H1 (cell line): ENCODE data around the gene PNLDC1. TPM values are rescaled to one million over a fixed set of nuclear protein-coding genes. Genes with fewer than 3 reads are reported as not detected.

ENCODE experiments used
- BACH1 ChIP-seq: IDR thresholded peaks from 2 replicates; pipeline ENCODE4 v1.6.1; 2012; ENCODE audit warnings: low read length, improper control_type of control experiment
- BRCA1 ChIP-seq: IDR thresholded peaks from 2 replicates; pipeline ENCODE4 v1.6.1; 2012; ENCODE audit warnings: low read depth, low read length, improper control_type of control experiment
- RXRA ChIP-seq: IDR thresholded peaks from 2 replicates; pipeline ENCODE4 v1.6.1; 2011; ENCODE audit warnings: low read depth, mild to moderate bottlenecking, low read length, moderate library complexity; ENCODE audit not compliant: insufficient read depth
- ZNF274 ChIP-seq: IDR thresholded peaks from 2 replicates; pipeline ENCODE4 v1.7.0; 2012; ENCODE audit warnings: low read length, borderline replicate concordance; ENCODE audit errors: extremely low read depth
- polyA plus RNA-seq, 7 experiments: library from polyadenylated mRNA; depleted of rRNA in 3 of 7; stranded (reverse) in 5 of 7; unstranded in 2 of 7; fragments of >200 nt in 5 of 7; fragments of 200-250 nt in 2 of 7; gene quantifications; 1 replicate in 5 of 7; 2 replicates in 1 of 7; 4 replicates in 1 of 7; pipeline versions ENCODE4 v1.2.1 to v1.2.3, GENCODE V29; 2011 to 2013; ENCODE audit warnings: missing spikeins in 2 of 7, mixed read lengths in 2 of 7
- total RNA-seq: library from RNA; stranded (reverse); fragmentation: NEBNext Ultra II Directional; extraction: Animal tissue kit (Norgen Biotek cat#: 25700); gene quantifications from 2 replicates; pipeline ENCODE4 v1.2.1, GENCODE V29; 2021

Gene PNLDC1
- total and polyA plus RNA-seq, 2 of the 8 experiments (the other 6 are each of a cell fraction or from before 2014, with no cell fraction given), result 0.15 to 0.34 TPM

DNA sequence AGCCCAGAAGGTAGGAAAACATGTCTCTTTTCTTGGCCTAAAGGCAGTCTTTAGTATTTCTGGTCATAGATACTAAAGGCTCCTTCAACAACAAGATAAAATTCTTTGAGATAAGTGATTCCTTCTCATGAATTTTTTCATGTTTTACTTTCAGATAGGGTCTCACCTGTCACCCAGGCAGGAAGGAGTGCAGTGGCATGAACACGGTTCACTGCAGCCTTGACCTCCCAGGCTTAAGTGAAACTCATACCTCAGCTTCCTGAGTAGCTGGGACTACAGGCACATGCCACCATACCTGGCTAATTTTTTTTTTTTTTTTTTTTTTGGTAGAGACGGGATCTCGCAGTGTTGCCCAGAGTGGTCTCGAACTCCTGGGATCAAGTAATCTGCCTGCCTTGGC, 9.1 kb downstream of the PNLDC1 start (continued):
- TF ChIP-seq BRCA1 (no peak), RXRA (no peak), BACH1 (no peak), ZNF274 (no peak)
